ENCODE data around the gene NXNL1. TPM values are rescaled to one million over a fixed set of nuclear protein-coding genes. Genes with fewer than 3 reads are reported as not detected.

The NXNL1 gene
- total RNA-seq, 1 donor from 2014 or later: not detected

Other genes starting within 250 kb of the NXNL1 start
- 14.9 and 17.0 TPM in 2 replicates for gene USE1, start 245.6 kb downstream of the NXNL1 start, total RNA-seq
- gene OCEL1, start 234.7 kb downstream of the NXNL1 start, total RNA-seq: 6.8 and 7.1 TPM in 2 replicates
- 89.4 and 107 TPM in 2 replicates for gene NR2F6, start 215.0 kb downstream of the NXNL1 start, total RNA-seq
- 0.27 and 0.29 TPM in 2 replicates for gene USHBP1, start 196.2 kb downstream of the NXNL1 start, total RNA-seq
- 78.4 and 101 TPM in 2 replicates for gene BABAM1, start 193.5 kb downstream of the NXNL1 start, total RNA-seq
- 0.17 and 0.55 TPM in 2 replicates for gene ANKLE1, start 179.0 kb downstream of the NXNL1 start, total RNA-seq
- 18.6 and 19.9 TPM in 2 replicates for gene ABHD8, start 157.5 kb downstream of the NXNL1 start, total RNA-seq
- 71.0 and 125 TPM in 2 replicates for gene MRPL34, start 155.1 kb downstream of the NXNL1 start, total RNA-seq
- gene DDA1, start 151.4 kb downstream of the NXNL1 start, total RNA-seq: 47.3 and 73.4 TPM in 2 replicates
- gene ANO8, start 126.1 kb downstream of the NXNL1 start, total RNA-seq: 6.9 and 9.3 TPM in 2 replicates
- 31.8 and 38.1 TPM in 2 replicates for gene GTPBP3, start 123.4 kb downstream of the NXNL1 start, total RNA-seq
- gene PLVAP, start 83.6 kb downstream of the NXNL1 start, total RNA-seq: 0.48 and 1.5 TPM in 2 replicates
- not detected in 2 replicates for gene CCDC194, start 66.7 kb downstream of the NXNL1 start, total RNA-seq
- 38.2 and 41.4 TPM in 2 replicates for gene BST2, start 55.3 kb downstream of the NXNL1 start, total RNA-seq
- gene MVB12A, start 40.9 kb downstream of the NXNL1 start, total RNA-seq: 66.1 and 73.7 TPM in 2 replicates
- 0.75 TPM in 1 of 2 replicates, not detected in the other for gene TMEM221, start 12.3 kb downstream of the NXNL1 start, total RNA-seq
- 5.7 and 9.1 TPM in 2 replicates for gene SLC27A1, start 9.6 kb upstream of the NXNL1 start, total RNA-seq
- 128 and 146 TPM in 2 replicates for gene PGLS, start 50.7 kb upstream of the NXNL1 start, total RNA-seq
- gene COLGALT1, start 94.7 kb upstream of the NXNL1 start, total RNA-seq: 68.4 and 76.1 TPM in 2 replicates
- gene UNC13A, start 227.4 kb upstream of the NXNL1 start, total RNA-seq: 0.27 and 2.0 TPM in 2 replicates

Measured in kidney epithelial cell (primary cell).